ENCODE data around the gene PLEKHA5.
"Not testable (repeated sequence)": the region's sequence is repeated elsewhere in the genome, so short reads cannot be mapped to it uniquely, and the experiment has no call there.

PLEKHA5 gene

GRCh38 chr12:19369691-19370148, 240.2 kb downstream of the PLEKHA5 start:
- DNase-seq, result peak; percentile 60

GRCh38 chr12:19373586-19373985, 244.1 kb downstream of the PLEKHA5 start:
- no peak for DNase-seq

DNA sequence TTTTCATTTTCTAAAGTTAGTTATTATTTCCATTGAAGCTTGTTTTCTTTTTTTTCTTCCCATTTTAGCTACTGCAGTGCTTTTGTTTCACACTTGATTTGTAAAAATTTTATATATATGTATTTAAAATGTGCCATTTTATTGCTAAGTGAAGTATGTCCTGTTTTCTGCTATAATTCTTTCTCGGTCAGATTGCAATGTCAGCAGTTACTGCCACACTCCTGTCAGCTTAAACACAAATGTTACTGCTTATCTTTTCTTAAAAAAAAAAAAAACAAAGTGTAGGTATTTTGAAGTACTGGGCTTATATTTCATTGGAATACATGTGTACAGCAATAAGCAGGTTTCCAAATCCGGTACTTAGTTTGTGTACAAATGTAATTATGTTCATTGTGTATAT, 246.4 kb downstream of the PLEKHA5 start:
- DNase-seq, result no peak

- DNase-seq, result no peak
Observed at GRCh38 chr12:19376691-19377090, 247.2 kb downstream of the PLEKHA5 start.

- peak; percentile 83 for DNase-seq
Observed at GRCh38 chr12:19382111-19382526, 252.6 kb downstream of the PLEKHA5 start.

DNA sequence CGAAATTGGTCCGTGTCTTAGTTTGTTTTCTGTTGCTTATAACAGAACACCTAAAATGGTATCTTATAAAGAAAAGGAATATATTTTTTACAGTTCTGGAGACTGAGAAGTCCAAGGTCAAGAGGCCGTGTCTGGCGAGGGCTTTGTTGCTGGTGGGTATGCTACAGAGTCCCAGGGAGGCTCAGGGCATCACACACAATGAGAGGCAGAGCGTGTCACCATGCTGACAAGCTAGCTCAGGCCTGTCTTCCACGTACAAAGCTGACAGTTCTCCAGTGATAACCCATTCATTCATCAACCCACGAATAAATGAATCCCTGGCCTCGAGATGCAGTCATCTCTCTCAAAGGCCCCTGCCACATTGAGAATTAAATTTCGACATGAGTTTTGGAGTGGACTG, 253.0 kb downstream of the PLEKHA5 start:
- DNase-seq, result no peak

DNA sequence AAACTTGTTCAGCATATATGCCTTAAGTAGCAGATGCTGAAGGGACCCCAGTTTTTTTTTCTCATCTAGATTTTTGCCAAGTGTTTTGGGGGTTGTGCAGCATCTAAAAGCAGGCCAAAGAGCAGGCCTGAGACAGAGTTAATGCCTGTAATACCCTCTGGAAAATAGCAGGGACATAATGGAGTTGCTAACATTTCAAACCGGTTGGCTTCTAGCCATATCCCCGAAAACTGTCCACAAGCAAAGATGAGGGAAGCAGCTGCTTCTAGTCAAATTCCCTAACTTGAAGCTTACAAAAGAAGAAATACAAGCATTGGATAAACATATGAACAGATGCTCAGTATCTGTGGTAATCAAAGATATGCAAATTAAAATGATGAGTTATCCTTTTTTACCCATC, 257.6 kb downstream of the PLEKHA5 start:
- no peak for DNase-seq

DNA sequence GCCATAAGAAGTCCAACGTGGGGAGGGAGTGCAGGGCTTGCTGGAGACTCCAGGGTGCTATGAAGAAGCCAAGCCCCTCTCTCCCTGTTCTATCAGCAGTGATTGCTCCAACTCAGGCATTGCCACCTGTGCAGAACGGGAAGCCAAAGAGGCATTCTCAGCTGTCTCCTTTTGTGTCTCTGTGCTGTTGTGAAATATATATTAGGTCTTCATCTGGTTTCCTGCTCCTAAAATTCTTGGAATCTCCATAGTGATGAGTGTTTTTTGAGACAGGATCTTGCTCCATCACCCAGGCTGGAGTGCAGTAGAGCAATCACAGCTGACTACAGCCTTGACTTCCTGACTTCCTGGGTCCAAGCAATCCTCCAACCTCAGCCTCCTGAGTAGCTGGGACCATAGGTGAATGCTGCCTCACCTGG, 258.6 kb downstream of the PLEKHA5 start:
- DNase-seq, result peak; percentile 27

DNA sequence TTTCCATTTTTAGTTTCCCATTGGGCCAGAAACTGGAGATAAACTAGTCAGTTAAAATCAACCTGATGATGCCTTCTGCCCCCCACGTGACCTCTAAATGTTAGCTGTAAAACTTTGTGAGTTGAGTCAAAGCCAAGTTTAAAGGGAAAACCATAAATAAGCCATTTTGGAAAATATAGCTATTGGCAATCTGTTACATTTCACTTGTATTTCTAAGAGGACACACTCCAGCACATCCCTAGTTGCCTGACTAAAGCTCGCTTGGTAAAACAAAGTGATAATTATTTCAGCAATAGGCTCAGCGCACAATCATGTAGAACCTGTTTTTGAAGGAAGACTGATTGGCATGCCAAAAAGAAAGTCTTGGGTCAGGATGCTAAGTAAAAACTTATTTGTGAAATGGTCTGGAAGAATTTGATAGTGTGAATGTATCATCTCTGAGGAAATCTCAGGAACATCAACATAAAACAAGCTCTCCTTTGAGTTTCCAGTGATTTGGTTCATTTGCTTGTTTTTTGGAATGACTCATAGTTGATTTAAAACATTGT, 260.6 kb downstream of the PLEKHA5 start:
- no peak for DNase-seq

GRCh38 chr12:19392644-19393043, 263.1 kb downstream of the PLEKHA5 start:
- DNase-seq, result not testable (repeated sequence)

- DNase-seq, result no peak
Observed at GRCh38 chr12:19394385-19394784, 264.9 kb downstream of the PLEKHA5 start.

GRCh38 chr12:19397534-19397933, 268.0 kb downstream of the PLEKHA5 start:
- DNase-seq, result no peak

- DNase-seq, result peak; percentile 51
Observed at GRCh38 chr12:19398376-19399363, 269.1 kb downstream of the PLEKHA5 start.

DNA sequence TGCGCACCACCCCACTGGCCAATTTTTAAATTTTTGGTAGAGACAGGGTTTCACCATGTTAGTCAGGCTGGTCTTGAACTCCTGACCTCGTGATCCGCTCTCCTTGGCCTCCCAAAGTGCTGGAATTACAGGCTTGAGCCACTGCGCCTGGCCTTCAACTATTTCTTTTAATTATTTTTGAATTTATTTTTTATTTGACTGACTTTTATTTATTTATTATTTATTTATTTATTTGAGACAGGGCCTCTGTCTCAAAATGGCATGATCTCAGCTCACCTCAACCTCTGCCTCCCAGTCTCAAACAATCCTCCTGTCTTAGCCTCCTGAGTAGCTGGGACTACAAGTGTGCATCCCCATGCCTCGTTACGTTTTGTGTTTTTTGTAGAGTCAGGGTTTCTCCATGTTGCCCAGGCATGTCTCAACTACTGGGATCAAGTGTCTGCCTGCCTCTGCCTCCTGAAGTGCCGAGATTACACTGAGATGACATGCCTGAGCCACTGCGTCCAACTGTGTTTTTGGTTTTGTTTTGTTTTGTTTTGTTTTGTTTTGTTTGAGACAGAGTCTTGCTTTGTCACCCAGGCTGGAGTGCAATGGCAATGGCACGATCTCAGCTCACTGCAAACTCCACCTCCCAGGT, 271.2 kb downstream of the PLEKHA5 start:
- DNase-seq, result not testable (repeated sequence)

- no peak for DNase-seq
Observed at GRCh38 chr12:19402211-19402610, 272.7 kb downstream of the PLEKHA5 start.

- peak; percentile 28 for DNase-seq
Observed at GRCh38 chr12:19402743-19403431, 273.4 kb downstream of the PLEKHA5 start.

GRCh38 chr12:19404242-19404880, 274.8 kb downstream of the PLEKHA5 start:
- no peak for DNase-seq

DNA sequence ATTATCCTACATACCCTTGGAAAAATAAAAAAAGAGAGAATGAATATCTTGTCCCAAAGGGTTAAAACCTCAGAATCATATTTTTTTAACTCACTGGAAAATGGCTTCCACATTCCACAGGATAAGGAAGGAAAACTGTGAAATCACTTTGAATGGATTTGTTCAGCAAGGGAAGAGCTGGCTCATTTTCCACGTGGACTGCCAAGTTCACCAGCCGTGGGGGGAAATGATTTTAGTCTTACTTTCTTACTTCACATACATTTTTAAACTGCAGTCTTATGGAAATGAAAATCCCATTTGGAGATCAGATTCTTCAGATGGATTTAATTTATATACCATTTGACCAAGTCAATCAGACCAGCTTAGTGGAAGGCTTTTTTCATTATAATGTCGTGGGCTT, 279.8 kb downstream of the PLEKHA5 start:
- peak; percentile 68 for DNase-seq

DNA sequence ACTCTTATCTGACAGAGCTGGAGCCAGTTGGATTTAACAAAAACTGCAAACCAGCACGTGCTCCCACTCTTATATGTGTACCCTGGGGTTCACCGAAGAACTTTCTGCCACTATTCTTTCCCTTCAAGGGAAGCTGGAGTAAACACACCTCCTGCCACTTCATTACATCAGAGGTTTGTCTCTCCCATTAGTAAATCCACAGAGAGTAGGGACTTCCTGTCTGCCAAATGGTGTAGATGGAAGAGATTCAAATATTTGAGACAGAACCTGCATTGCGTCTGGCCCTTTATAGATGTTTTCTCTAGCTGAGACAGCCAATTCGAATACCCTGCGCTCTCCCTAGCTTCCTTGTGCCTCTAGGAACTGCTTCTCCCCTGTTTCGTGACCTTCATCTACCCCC, 280.7 kb downstream of the PLEKHA5 start:
- peak; percentile 60 for DNase-seq

- DNase-seq, result no peak
Observed at GRCh38 chr12:19410629-19411185, 281.2 kb downstream of the PLEKHA5 start.

DNA sequence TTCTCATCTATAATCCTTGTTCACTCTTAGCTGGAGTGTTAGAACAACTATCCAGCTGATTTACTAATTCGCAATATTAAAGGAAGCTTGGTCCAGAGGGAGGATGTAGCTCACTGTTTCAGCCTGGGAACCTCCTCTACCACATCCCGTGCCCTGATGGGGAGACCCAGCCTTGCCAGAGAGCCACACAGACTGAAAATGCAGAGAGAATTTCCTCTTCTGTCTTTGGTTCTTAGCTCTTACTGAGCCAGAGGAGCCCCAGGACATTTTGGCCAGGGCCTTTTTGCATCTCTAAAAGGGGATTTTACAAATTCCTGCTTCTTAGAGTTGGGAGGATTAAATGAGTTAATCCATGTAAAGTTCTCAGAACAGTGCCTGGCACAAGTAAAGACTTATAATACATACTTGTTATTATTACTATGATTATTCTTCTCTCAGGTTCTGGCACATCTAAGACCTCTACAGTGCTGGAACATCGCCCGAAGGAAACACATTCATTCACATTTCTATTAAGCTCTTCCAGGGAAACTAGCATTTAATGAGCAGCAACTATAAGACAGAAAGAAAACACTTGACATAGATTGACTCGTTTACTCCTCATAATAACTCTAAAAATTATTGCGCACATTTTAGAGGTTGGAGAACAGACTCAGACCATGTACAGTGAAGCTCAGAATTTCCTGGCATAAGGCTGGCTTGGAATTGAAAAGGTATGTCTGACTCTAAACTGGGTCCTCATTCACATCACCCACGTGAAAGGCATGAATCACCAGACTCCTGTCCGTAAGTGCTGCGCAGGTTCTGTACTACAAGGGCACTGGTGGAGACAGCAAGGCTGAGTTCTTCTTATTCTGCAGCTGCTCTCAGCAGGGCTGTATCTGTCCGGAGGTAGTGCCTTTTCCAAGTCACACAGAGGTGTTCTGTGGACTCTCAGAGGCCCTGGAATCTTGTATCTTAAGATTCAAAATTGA, 282.0 kb downstream of the PLEKHA5 start:
- DNase-seq, result no peak

Data from fibroblast of upper back skin (primary cell).